ENCODE results near the gene NADSYN1.

NADSYN1 gene

DNA sequence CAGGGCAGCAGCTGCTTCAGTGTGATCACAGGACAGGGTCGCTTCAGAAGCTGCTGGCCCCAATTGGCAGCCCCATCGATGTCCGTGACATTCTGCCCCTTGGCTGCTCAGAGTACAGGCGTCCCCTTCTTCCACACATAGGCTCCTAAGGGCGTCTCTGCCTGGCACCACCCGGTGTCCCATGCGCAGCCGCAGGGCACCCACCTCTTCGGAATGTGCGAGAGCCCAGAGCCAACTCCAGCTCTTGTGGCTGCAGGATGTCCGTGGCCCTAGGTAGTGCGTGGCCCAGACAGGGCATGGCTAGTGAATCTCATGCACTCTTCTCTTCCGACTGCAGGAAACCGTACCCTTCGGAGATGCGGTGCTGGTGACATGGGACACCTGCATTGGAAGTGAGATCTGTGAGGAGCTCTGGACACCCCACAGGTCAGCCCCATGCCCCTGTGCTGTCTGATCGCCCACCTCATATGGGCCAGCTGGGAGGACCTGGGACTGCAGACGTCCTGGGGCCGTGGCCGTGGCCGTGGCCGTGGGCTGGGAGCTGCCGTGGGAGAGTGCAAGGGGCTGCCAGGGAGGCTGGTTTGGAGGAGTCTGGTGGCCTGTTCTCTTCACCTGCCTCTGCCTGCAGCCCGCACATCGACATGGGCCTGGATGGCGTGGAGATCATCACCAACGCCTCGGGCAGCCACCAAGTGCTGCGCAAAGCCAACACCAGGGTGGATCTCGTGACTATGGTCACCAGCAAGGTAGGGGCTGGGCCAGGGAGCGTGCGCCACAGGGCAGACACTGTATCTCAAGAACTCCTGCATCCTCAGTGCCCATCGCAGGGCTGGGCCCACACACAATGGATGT is 20.2 kb downstream of the NADSYN1 start:
- Histone ChIP-seq H3K4me3 (ENCODE audit: low read depth, low read length, poor library complexity, severe bottlenecking) (no peak overlapping the region), H3K9me2 (ENCODE audit: low read depth, low read length) (no peaks in the 10 kb centered on the region), H2AFZ (ENCODE audit: low read length) (no peak overlapping the region), H4K20me1 (ENCODE audit: insufficient read depth, low read length) (no peaks in the 10 kb centered on the region), H3K9me3 (ENCODE audit: low read length) (no peaks in the 10 kb centered on the region), H3K4me1 (ENCODE audit: insufficient read depth, low read length, severe bottlenecking) (no peaks in the 10 kb centered on the region), H3K27me3 (ENCODE audit: insufficient read depth, low read length) (no peaks in the 10 kb centered on the region), H3K27ac (ENCODE audit: low read depth, low read length, poor library complexity, severe bottlenecking) (no peak overlapping the region), H3K4me2 (ENCODE audit: low read length) (no peak overlapping the region), H3F3A (ENCODE audit: insufficient read depth, low read length) (no peaks in the 10 kb centered on the region), H3K9ac (ENCODE audit: low read length) (no peak overlapping the region), H3K79me2 (ENCODE audit: insufficient read depth, low read length) (no peaks in the 10 kb centered on the region), H3K36me3 (ENCODE audit: insufficient read depth, low read length) (peaks cover 29% of the 10 kb centered on the region)
- no peak for TF ChIP-seq EZH2 (IDR thresholded peaks at IDR 0.05; ENCODE audit: borderline replicate concordance, low read length)
- no peak for TF ChIP-seq CTCF (IDR thresholded peaks at IDR 0.05; ENCODE audit: low read length)

GRCh38 chr11:71473793-71474080 is 20.7 kb downstream of the NADSYN1 start:
- Histone ChIP-seq H3K4me2 (ENCODE audit: low read length) (no peak overlapping the region), H3K4me1 (ENCODE audit: insufficient read depth, low read length, severe bottlenecking) (no peaks in the 10 kb centered on the region), H3K27ac (ENCODE audit: low read depth, low read length, poor library complexity, severe bottlenecking) (no peak overlapping the region), H3K9ac (ENCODE audit: low read length) (no peak overlapping the region), H3K79me2 (ENCODE audit: insufficient read depth, low read length) (no peaks in the 10 kb centered on the region), H3K36me3 (ENCODE audit: insufficient read depth, low read length) (peaks cover 34% of the 10 kb centered on the region), H3K27me3 (ENCODE audit: insufficient read depth, low read length) (no peaks in the 10 kb centered on the region), H3K9me3 (ENCODE audit: low read length) (no peaks in the 10 kb centered on the region), H3K4me3 (ENCODE audit: low read depth, low read length, poor library complexity, severe bottlenecking) (no peak overlapping the region), H4K20me1 (ENCODE audit: insufficient read depth, low read length) (no peaks in the 10 kb centered on the region), H3F3A (ENCODE audit: insufficient read depth, low read length) (no peaks in the 10 kb centered on the region), H2AFZ (ENCODE audit: low read length) (no peak overlapping the region), H3K9me2 (ENCODE audit: low read depth, low read length) (no peaks in the 10 kb centered on the region)
- TF ChIP-seq CTCF (IDR thresholded peaks at IDR 0.05; ENCODE audit: low read length) (no peak), EZH2 (IDR thresholded peaks at IDR 0.05; ENCODE audit: borderline replicate concordance, low read length) (no peak)

GRCh38 chr11:71474141-71474770 is 21.3 kb downstream of the NADSYN1 start:
- no peak overlapping the region for H3K4me2 ChIP-seq (ENCODE audit: low read length)
- no peaks in the 10 kb centered on the region for H3K27me3 ChIP-seq (ENCODE audit: insufficient read depth, low read length)
- no peaks in the 10 kb centered on the region for H3K9me3 ChIP-seq (ENCODE audit: low read length)
- no peak overlapping the region for H3K4me3 ChIP-seq (ENCODE audit: low read depth, low read length, poor library complexity, severe bottlenecking)
- H3K27ac ChIP-seq (ENCODE audit: low read depth, low read length, poor library complexity, severe bottlenecking), result no peak overlapping the region
- no peaks in the 10 kb centered on the region for H4K20me1 ChIP-seq (ENCODE audit: insufficient read depth, low read length)
- no peaks in the 10 kb centered on the region for H3F3A ChIP-seq (ENCODE audit: insufficient read depth, low read length)
- no peaks in the 10 kb centered on the region for H3K9me2 ChIP-seq (ENCODE audit: low read depth, low read length)
- H3K4me1 ChIP-seq (ENCODE audit: insufficient read depth, low read length, severe bottlenecking), result no peaks in the 10 kb centered on the region
- no peak overlapping the region for H2AFZ ChIP-seq (ENCODE audit: low read length)
- no peak for TF ChIP-seq EZH2 (IDR thresholded peaks at IDR 0.05; ENCODE audit: borderline replicate concordance, low read length)
- H3K36me3 ChIP-seq (ENCODE audit: insufficient read depth, low read length), result peaks cover 35% of the 10 kb centered on the region
- H3K79me2 ChIP-seq (ENCODE audit: insufficient read depth, low read length), result no peaks in the 10 kb centered on the region
- no peak overlapping the region for H3K9ac ChIP-seq (ENCODE audit: low read length)
